GM19324 (cell line): ENCODE measurements around the gene DOCK9.

Experiments used
- ATAC-seq: cut with Tn5 transposase; IDR thresholded peaks from one replicate; pipeline ENCODE4 v1.9.1; 2021; ENCODE audit warnings: mild to moderate bottlenecking, moderate library complexity; ENCODE audit not compliant: unreplicated experiment, low FRiP score

DOCK9 gene, protein sequence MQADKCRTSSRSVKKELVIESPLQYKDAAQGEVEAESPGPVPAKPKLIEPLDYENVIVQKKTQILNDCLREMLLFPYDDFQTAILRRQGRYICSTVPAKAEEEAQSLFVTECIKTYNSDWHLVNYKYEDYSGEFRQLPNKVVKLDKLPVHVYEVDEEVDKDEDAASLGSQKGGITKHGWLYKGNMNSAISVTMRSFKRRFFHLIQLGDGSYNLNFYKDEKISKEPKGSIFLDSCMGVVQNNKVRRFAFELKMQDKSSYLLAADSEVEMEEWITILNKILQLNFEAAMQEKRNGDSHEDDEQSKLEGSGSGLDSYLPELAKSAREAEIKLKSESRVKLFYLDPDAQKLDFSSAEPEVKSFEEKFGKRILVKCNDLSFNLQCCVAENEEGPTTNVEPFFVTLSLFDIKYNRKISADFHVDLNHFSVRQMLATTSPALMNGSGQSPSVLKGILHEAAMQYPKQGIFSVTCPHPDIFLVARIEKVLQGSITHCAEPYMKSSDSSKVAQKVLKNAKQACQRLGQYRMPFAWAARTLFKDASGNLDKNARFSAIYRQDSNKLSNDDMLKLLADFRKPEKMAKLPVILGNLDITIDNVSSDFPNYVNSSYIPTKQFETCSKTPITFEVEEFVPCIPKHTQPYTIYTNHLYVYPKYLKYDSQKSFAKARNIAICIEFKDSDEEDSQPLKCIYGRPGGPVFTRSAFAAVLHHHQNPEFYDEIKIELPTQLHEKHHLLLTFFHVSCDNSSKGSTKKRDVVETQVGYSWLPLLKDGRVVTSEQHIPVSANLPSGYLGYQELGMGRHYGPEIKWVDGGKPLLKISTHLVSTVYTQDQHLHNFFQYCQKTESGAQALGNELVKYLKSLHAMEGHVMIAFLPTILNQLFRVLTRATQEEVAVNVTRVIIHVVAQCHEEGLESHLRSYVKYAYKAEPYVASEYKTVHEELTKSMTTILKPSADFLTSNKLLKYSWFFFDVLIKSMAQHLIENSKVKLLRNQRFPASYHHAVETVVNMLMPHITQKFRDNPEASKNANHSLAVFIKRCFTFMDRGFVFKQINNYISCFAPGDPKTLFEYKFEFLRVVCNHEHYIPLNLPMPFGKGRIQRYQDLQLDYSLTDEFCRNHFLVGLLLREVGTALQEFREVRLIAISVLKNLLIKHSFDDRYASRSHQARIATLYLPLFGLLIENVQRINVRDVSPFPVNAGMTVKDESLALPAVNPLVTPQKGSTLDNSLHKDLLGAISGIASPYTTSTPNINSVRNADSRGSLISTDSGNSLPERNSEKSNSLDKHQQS (N-terminal part only)

DNA sequence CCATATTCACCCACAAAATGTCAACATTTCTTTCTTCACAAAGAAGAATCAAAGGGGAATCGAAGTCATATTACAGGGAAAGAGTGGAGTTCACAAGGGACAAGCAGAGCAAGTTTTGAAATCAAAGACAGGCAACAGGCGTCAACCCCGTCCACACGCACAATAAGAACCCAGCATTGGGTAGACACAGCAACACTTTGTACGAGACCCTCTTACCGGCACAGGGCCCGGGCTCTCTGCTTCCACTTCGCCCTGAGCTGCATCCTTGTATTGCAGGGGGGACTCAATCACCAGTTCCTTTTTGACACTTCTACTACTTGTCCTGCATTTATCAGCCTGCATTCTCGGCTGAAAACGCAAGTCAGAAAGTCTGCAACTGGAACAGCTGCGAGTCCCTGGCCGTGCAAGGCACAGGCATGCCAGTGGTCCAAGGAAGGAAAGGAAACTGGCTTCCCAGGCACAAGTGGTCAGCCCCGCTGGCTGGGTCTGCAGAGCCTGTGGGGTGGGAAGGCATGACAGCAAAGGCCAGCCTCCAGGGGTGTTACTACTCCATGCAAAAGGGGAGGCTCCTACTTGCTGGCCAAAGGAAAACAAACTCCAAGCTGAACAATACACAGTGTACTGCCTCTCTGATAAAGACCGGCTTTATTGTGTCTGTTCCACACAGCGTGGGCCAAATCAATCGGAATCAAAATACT, at the start of gene DOCK9:
Gene DOCK9 (minus strand): TSS at position 497 of the 698 bp plus-strand sequence. CDS start 155 bp downstream, at position 342.
- no peak for ATAC-seq

DNA sequence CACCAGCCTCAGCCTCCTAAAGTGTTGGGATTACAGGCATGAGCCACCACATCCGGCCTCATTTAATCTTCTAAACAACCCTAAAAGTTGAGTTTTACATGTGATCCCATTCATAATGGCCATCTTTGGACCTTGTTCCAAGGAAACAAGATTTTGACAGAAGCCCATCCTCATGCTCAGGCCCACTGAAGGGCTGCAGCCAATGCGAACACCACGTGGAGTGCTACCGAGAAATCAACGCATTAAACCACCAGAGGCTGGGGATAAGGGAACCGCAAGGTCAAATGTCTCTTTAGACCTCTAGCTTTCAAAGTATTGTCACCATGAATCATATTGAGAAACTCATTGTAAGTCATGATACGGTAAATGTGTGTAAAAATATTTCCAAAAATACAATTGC, 49.4 kb upstream of the DOCK9 start:
- no peak for ATAC-seq

DNA sequence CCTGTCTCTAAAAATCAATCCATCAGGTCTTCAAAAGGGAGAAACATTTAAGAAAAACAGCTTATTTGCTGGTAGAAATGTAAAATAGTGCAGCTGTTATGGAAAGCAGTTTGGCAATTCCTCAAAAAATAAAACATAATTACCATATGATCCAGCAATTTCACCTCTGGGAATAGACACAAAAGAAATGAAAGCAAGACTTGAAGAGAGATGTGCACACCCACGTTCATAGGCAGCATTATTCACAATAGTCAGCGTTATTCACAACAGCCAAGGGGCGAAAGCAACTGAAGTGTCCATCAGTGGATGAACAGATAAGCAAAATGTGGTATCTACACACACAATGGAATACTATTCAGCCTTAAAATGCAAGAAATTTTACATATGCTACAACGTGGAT, 45.1 kb upstream of the DOCK9 start:
- ATAC-seq, result no peak

DNA sequence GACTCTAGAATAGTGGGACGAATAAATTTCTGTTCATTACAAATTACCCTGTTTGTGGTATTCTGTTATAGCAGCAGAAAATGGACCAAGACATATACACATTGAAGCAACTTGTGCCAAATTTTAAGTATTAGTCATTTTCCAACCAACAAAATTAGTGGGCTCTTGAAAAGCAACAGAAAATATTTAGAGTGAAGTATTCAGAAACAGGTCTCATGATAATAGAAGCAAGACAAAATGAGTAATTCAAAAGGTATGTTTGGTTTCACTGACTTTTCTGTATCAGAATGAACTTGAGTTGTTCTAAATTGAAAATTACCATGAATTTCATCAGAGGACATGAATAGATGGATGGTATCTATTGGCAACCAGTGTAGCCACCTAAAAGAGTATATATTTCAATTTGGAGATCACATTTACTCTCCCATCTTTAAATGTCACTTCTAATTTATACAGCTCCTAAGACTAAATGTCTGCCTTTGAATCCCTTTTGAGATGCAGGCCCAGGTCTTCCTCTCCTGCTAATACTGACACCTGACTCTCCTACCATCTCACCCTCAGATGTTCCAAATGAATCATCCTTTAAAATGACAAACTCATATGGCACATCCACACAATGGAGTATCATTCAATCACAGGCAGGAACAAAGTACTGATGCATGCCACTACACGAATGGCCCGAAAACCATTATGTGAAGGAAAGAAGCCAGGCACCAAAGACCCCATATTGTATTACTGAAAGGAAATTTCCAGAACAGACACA, 40.7 kb upstream of the DOCK9 start:
- no peak for ATAC-seq

DNA sequence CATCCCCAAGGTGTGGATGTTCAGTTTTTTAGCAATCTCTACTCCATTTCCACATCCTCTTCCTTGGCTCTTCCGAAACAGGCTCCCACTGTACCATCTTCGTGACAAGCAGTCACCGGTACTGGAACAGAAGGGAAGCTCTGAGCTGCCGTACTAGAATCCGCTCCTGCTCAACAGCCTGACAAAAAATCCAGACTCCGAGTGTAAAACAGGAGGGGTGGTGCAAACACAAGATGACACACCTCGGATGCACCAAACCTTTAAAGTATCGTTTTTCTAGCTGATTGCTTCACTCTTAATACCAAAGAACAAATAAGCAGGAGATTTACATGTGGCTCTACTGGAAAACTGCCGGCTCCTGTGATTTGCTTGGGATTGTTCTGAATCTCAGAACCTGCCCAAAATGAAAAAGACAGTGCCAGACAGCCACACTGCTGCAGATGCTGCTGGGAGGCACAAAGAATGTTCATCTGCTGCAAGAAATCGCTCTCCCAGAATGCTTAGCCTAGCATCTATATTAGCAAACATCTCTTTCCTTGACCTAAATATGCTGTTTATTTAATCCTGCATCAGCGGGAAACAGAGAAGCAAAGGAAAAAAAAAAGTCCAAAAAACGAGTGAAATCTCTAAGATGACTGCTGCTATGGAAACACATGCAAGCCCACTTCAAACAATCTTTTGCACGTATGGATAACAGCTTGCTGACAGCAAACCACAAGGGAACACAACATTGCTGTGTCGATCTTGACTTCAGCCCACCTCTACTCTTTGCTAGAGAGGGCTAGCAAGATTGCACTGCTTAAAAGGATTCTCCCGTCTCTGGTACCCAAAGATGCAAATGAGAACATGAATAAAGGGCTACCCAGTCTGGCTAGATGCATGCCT, 38.0 kb upstream of the DOCK9 start:
- no peak for ATAC-seq

DNA sequence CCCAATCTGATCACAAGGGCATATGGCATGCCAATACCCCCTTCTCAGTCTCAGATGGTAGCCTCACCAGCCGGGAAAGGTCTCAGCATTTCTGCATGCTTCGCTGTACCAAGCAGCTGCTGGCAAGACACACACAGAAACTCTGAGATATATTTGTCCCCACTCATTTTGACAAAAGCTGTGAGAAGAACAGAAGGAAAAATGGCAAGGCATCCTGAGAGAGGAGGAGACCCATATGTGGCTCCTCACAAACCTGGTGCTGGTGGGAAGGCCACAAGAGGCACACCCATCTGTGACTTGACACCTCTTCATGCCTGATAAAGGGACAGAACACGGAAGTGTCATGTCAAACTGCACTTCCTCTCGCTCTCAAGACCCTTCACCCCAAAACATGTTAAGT, 36.7 kb upstream of the DOCK9 start:
- ATAC-seq, result no peak

DNA sequence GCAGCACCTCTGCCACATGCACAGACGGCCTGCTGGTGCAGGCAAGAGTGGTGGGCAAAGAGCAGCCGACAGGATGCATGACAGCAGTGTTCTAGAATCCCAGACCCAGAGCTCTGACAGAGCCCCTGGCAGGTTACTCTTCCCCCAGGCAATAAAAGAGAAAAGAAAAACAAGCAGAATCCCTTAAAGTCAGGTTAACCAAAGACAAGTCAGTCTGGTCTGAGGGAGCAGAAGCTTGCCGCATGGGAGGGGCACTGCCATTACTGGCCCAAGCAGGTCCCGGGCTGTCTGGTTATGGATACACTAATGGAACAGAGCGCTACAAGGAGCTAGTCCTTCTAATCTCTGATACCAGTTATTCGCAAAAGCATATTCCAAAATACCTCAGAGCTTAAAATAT, 36.1 kb upstream of the DOCK9 start:
- no peak for ATAC-seq

DNA sequence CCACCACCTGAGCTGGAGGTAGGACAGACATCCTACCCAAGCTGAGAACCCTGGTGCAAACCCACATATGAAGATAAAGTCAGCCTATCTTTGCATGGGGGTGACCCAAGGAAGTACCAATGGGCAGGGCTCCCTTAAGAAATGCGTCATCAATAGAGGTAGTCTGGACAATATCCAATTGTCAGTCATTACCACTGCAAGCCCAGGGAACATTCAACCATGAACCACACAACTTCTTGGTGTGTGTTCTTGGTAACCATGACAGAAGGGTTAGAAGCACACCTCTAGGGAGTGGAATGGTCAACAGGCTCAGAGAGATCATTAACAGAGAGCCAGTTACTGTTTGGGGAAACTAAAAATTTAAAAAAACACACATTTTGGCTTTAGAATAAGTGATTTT, 34.7 kb upstream of the DOCK9 start:
- no peak for ATAC-seq

DNA sequence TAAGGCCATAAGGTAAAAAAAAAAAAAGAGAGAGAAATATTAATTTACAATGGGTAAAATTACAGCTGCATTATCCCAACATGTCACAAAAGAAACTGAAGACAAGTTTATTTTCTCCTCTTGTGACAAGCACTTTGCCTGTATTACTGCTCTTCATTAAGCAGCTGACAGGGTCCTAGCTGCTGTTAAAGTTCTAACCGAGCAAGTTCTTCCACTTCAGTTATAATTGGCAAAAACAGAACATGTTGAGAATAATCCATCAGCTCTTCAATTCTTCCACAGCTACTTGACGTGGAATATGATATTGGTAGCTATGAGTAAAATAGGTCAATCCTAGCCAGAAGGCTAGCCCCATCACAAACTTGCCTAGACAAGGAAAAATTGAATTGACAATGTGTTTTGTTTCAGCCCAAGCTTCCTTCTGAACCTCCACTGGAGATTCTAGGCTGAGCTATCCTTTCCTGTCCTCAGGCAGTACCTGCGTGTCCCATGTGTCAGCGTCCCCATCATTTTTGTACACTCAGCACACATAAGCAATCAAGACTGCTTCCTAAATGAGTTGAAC, 32.2 kb upstream of the DOCK9 start:
- no peak for ATAC-seq

DNA sequence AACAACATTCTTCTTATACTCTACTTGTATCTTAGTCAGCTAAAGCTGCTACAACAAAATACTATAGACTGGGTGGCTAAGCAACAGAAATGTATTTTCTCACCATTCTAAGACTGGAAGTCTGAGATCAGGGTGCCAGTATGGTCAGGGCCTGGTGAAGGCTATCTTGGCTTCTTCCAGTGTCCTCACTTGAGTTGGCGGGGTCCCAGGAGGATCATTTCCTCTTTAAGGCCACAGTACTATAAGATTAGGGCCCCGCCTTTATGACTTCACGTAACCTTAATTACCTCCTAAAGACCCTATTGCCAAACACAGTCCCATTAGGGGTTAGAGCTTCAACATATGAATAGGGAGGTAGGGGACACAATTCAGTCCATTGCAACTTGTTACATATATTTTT, 30.7 kb upstream of the DOCK9 start:
- ATAC-seq, result no peak

DNA sequence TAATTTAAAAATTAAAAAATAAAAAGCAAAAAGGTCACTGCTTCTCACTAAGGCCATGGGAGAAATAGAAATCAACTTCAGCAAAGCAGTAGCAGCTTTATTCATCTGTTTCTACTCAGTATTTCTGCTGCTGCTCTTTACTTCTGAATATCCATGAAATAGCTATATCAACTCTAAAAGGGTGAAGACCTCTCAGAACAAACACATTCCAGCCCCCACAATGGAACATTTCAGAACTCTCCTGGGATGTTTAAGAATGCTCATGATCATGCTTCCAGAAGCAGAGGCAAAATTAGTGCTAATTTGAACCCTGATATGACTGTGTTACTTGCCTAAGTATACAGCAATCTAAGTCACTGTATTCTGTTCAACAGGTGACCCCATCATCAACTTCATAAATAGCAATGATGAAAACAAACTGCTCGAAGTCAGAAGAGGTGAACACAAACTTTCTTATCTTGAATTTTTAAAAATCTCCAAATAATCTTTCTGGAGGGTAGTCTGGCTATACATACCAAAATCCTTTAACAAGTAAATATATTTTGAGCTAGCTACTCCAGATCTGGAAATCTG, 29.6 kb upstream of the DOCK9 start:
- no peak for ATAC-seq

DNA sequence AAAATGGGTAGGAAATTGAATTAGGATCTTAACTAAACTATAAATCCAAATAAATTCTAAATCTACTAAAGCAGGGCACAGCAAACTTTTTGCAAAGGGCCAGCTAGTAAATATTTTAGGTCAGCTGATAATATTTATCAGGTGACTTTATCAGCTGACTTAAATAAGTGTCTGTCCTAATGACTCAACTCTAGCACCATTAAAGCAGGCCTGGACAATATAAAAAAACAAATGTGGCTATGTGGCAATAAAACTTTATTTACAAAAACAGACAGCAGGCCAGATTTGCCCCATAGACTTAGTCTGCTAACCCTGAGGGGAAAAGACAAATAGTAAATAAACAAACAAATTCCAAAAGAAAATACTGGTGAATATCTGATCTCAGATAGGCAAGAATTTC, 27.7 kb upstream of the DOCK9 start:
- no peak for ATAC-seq

DNA sequence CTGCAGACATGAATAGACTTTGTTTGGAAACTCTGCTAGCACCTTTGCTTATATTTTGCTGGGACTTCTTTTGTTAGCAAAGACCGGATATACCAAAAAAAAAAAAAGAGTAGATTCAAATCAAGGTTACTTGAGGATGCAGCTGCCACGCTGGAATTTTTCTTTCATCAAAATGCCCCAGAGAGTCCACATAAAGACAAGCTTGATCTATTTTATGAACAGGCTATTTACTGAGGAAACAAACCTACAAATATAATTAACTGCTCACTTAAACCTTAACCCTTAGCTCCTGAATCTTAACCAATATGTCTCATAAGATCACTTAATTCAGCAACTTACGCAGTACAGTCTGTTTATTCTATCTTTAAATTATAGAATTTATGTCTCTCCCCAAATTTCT, 27.1 kb upstream of the DOCK9 start:
- no peak for ATAC-seq

DNA sequence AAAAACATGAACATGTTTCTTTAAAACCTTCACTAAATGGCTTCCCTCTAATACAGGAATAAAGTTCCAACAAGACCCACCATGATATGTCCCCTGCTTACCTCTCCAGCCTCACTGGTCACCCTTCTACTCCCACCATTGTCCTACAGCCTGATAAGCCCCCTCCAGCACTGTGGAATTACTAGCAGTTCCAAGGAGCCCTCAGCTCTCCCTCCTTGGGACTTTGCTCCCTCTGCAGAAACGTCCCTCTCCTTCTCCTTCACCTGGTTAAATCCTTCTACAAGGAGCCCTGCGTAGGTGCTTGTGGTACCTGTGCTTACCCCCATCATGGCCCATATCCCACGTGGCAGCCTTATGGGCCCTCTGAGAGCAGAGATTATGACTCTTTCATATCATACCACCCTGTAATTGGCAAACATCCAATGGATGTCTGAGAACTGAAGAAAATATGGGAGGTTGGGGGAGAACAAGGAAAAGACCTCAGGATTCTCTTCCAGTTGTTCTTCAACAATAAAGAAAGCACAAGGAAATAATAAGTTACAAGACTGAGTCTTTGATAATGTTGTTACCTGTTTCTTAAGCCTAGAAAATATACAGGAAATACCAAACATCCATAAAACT, 26.1 kb upstream of the DOCK9 start:
- no peak for ATAC-seq

DNA sequence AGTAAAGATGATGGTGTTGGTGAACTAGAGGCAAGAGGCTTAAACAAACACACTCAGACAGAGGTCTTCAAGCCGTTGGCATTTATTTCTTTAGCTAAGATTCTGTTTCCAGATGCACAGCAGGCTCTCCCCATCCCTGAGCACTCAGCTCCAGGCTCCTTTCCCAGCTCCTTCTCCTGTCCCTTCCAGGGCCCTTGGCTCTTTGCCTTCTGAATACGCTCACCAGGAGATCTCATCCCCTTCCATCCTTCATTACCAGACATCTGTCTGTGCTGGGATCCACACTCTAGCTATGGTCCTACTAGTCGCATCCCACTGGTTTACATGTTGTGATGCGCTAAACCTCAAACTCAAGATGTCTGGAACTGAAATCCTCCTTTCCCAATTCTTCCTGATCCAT, 25.3 kb upstream of the DOCK9 start:
- ATAC-seq, result no peak

DNA sequence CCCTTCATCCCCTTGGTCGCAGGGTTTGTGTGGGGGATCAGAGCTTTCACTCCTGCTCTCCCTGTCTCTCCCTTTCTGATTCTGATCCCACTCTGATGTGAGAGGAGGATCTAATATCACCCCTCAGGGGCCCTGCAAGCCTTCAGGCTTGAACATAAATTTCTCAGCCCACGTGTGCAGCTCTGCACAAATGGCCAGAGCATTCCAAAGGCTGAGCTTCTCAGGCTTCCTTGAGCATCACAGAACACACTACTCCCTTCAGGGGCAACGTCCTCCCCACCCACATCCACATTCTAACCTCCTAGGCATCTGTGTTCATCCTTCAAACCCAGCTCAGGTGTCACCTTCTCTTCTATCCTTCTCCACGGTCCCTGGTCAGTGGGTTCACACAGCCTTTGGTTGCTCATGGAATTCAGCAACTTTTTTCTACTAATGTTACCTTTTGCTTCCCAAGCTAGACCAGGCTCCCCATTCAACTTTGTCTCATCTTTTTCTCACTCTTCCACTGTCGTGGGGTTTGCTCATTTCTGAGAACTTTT, 24.4 kb upstream of the DOCK9 start:
- ATAC-seq, result no peak

DNA sequence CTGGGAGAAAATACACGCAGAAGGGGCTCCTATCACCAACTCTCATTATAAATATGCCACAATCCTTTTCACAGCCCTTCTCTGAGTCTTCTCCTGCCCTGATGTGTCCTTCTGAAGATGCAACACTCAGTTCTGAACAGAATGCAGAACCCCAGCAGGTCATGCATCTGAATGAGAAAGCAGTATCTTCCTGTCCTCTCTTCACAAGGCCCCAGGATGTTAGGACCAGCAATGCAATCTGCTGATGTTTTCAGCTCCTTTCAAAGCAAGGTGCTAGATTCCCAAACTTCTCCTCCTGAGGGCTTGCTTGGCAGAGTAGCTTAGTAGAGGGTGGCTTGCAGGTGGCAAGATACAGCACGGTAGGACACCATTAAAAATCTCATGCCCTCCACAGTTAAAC, 22.3 kb upstream of the DOCK9 start:
- no peak for ATAC-seq
